ENCODE measurements around the gene CNN2. TPM values are rescaled to one million over a fixed set of nuclear protein-coding genes. Genes with fewer than 3 reads are reported as not detected.

CNN2 gene
- total RNA-seq, 2 donors from 2014 or later, result 426 to 469 TPM

- no peak overlapping the region for H3K9ac ChIP-seq (ENCODE audit: extremely low read depth, low read length, poor library complexity, severe bottlenecking)
- 95 to 99% methylated on average over 12 to 13 of the region's 13 CpGs for WGBS, 2 experiments (ENCODE audit: insufficient coverage in 1 of 2, insufficient read length in 1 of 2)
- peaks cover 18% of the 10 kb centered on the region for H3K27me3 Mint-ChIP-seq (ENCODE audit: insufficient read depth)
- H3K27me3 ChIP-seq (ENCODE audit: control insufficient read depth, insufficient read depth, low read length, poor library complexity, severe bottlenecking), result peaks cover 15% of the 10 kb centered on the region
- H3K27ac ChIP-seq (ENCODE audit: low read depth, low read length), result no peak overlapping the region
- no peaks in the 10 kb centered on the region for H3K9me3 Mint-ChIP-seq
- peaks cover 15% of the 10 kb centered on the region for H3K36me3 Mint-ChIP-seq (ENCODE audit: low read depth)
- H3K4me3 Mint-ChIP-seq, result no peak overlapping the region
- no peaks in the 10 kb centered on the region for H3K4me1 ChIP-seq (ENCODE audit: control insufficient read depth, insufficient read depth, low read length)
- no peaks in the 10 kb centered on the region for H3K9me3 ChIP-seq (ENCODE audit: control insufficient read depth, low read length)
- peaks cover 4% of the 10 kb centered on the region for H3K4me1 Mint-ChIP-seq
- no peak for TF ChIP-seq CTCF (conservative IDR thresholded peaks at IDR 0.05)
- H3K36me3 ChIP-seq (ENCODE audit: control insufficient read depth, insufficient read depth, low read length), result peaks cover 22% of the 10 kb centered on the region
- no peak for DNase-seq
- H3K4me3 ChIP-seq (ENCODE audit: low read length), result no peak overlapping the region
- no peak overlapping the region for H3K27ac Mint-ChIP-seq
Observed at GRCh38 chr19:992670-993055, 33.7 kb upstream of the CNN2 start.

- H3K9me3 Mint-ChIP-seq, result no peaks in the 10 kb centered on the region
- peaks cover 22% of the 10 kb centered on the region for H3K36me3 ChIP-seq (ENCODE audit: control insufficient read depth, insufficient read depth, low read length)
Observed at GRCh38 chr19:993361-993830, 33.0 kb upstream of the CNN2 start.

GRCh38 chr19:993831-994393 lies 32.5 kb upstream of the CNN2 start:
- peaks cover 4% of the 10 kb centered on the region for H3K4me1 Mint-ChIP-seq
- peaks cover 28% of the 10 kb centered on the region for H3K27me3 Mint-ChIP-seq (ENCODE audit: insufficient read depth)
- TF ChIP-seq CTCF (conservative IDR thresholded peaks at IDR 0.05), result no peak
- peaks cover 22% of the 10 kb centered on the region for H3K36me3 ChIP-seq (ENCODE audit: control insufficient read depth, insufficient read depth, low read length)
- no peak overlapping the region for H3K27ac Mint-ChIP-seq
- 94 to 98% methylated on average over 29 to 43 of the region's 43 CpGs for WGBS, 2 experiments (ENCODE audit: insufficient coverage in 1 of 2, insufficient read length in 1 of 2)
- no peak overlapping the region for H3K27ac ChIP-seq (ENCODE audit: low read depth, low read length)
- H3K4me3 ChIP-seq (ENCODE audit: low read length), result no peak overlapping the region
- DNase-seq, result peak; percentile 71
- peaks cover 27% of the 10 kb centered on the region for H3K27me3 ChIP-seq (ENCODE audit: control insufficient read depth, insufficient read depth, low read length, poor library complexity, severe bottlenecking)
- no peaks in the 10 kb centered on the region for H3K9me3 Mint-ChIP-seq
- no peaks in the 10 kb centered on the region for H3K4me1 ChIP-seq (ENCODE audit: control insufficient read depth, insufficient read depth, low read length)
- H3K9ac ChIP-seq (ENCODE audit: extremely low read depth, low read length, poor library complexity, severe bottlenecking), result no peak overlapping the region
- peaks cover 12% of the 10 kb centered on the region for H3K36me3 Mint-ChIP-seq (ENCODE audit: low read depth)
- H3K4me3 Mint-ChIP-seq, result no peak overlapping the region
- H3K9me3 ChIP-seq (ENCODE audit: control insufficient read depth, low read length), result no peaks in the 10 kb centered on the region

More at GRCh38 chr19:993361-993830, 33.0 kb upstream of the CNN2 start:
- Mint-ChIP-seq H3K4me1 (peaks cover 4% of the 10 kb centered on the region), H3K27me3 (ENCODE audit: insufficient read depth) (peaks cover 25% of the 10 kb centered on the region), H3K36me3 (ENCODE audit: low read depth) (peaks cover 12% of the 10 kb centered on the region), H3K27ac (no peak overlapping the region), H3K4me3 (no peak overlapping the region)
- Histone ChIP-seq H3K27ac (ENCODE audit: low read depth, low read length) (no peak overlapping the region), H3K4me1 (ENCODE audit: control insufficient read depth, insufficient read depth, low read length) (no peaks in the 10 kb centered on the region), H3K9me3 (ENCODE audit: control insufficient read depth, low read length) (no peaks in the 10 kb centered on the region), H3K27me3 (ENCODE audit: control insufficient read depth, insufficient read depth, low read length, poor library complexity, severe bottlenecking) (peaks cover 22% of the 10 kb centered on the region), H3K4me3 (ENCODE audit: low read length) (no peak overlapping the region), H3K9ac (ENCODE audit: extremely low read depth, low read length, poor library complexity, severe bottlenecking) (no peak overlapping the region)
- WGBS, 2 experiments (ENCODE audit: insufficient coverage in 1 of 2, insufficient read length in 1 of 2), result 92 to 96% methylated on average over 15 to 17 of the region's 17 CpGs
- TF ChIP-seq CTCF (conservative IDR thresholded peaks at IDR 0.05), result no peak
- DNase-seq, result no peak
